ENCODE results near the gene KIF1A. TPM values are rescaled to one million over a fixed set of nuclear protein-coding genes. Genes with fewer than 3 reads are reported as not detected.

The KIF1A gene
- total RNA-seq, 1 donor from 2014 or later, result 1.2 TPM

- DNase-seq (ENCODE audit: extremely low read depth, low read depth, low spot score), result no peak
These were observed 96.2 kb downstream of the KIF1A start for GRCh38 chr2:240723851-240724250.

- no peak for DNase-seq (ENCODE audit: extremely low read depth, low read depth, low spot score)
These were observed 97.0 kb downstream of the KIF1A start for GRCh38 chr2:240722796-240723735.

GRCh38 chr2:240722376-240722775 lies 97.6 kb downstream of the KIF1A start:
- DNase-seq (ENCODE audit: extremely low read depth, low read depth, low spot score), result no peak

- DNase-seq (ENCODE audit: extremely low read depth, low read depth, low spot score), result no peak
These were observed 98.3 kb downstream of the KIF1A start for GRCh38 chr2:240721596-240722180.

DNA sequence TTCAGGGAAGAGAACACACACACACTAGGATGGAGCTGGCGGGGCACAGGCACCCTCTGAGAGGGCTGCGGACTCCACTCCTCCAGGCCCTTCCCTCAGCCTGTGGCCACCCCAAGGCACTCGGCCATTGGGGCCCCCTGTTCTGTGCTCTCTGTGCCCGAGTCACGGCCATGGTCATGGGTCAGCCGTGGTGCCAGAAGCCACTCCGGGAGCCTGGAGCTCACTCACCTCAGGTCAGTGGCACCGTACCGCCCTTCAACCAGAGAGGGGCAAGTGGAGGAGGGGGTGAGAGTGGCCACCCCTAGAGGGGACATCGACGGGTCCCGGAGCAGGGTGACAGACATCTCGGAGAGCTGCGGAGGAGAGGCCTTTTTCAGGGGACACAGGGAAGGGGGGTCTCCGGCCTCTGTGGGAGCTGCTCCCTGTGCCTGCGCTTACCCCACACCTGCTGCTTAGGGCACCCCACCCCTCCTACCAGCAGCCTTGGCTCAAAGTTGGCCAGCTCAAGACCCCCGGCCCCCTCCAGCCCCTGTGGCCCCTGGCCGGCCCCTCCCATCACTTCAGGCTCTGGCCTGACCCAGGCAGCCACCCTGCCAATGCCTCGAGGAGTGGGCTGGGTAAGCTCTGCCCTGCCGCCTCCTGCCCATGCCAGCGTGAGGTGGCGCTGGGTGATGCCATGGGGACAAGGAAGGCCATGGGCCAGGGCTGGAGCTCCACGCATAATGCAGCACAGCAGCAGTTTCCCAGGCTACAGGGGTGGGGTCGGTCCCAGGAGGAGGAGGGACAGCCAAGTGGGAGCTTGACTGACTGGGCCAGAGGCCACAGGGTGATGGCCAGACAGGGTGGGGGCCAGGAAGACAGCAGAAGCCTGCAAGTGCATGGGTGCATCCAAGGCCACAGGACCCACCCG lies 99.1 kb downstream of the KIF1A start:
- no peak for DNase-seq (ENCODE audit: extremely low read depth, low read depth, low spot score)

DNA sequence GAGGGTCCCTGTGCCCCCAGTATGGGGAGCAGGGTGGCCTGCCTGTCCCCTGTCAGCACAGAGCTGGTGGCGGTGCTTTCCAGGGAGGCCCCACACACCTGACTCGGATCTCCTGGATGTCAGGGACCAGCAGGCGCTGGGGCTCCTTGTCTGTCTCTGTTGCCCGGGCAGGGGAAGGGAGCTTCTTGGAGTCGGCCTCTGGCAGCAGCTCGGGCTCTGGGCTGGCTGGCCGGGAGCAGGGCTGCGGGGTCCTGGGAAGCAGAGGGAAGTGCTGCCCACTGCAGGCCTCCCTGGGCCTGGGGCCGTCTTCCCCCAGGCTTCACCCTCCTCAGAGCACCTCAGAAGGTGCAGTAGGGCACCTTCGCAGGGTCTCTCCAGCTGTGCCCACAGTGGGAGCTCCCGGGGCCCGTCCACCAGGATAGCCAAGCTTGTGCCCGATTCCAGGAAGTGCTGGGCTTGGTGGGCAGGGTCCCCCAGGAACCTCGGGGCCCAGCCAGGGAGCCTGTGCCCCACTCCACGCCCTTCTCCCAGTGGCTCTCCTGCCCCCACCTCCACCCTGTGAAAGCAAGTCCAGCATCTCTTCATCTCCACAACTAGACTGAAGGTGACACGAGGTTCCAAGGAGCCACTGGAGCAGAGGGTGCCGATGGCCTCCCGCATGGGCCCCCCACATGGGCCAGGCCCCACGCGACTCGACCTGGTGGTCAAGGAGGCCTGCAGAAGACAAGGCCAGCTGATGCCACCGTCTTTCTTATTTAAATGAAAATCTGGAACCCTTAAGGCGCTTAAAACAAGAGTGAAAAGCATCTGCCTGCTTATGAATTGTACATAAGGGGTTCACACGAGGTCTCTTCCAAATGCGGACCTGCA lies 100.1 kb downstream of the KIF1A start:
- no peak for DNase-seq (ENCODE audit: extremely low read depth, low read depth, low spot score)

DNA sequence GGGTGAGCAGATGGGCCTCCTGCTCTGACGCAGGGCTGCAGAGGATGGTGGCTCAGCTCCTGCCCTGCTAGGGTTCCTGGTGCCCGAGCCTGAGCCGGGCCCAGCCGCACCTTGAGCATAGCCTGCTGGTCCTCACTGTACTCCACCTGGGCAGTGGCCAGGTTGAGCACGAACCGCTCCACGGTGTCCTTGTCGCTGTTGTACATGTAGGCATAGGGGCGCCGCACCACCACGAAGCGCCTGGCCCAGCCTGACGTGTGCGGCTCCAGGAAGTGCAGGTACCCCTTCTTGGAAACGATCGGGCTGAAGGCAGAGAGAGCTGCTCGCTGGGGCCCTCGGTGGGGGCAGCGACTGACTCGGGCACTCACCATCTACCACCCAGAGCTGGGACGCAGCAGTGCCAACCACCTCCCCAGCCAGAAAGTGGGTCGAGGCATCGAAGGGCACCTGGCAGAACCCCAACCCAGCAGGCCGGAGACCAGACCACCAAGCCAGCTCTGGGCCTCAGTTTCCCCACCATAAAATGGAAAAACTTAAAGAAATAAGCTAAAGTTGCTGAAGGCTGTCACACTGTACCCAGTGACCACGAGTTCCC lies 101.0 kb downstream of the KIF1A start:
- DNase-seq (ENCODE audit: extremely low read depth, low read depth, low spot score), result no peak

GRCh38 chr2:240717681-240718581 lies 102.1 kb downstream of the KIF1A start:
- no peak for DNase-seq (ENCODE audit: extremely low read depth, low read depth, low spot score)

DNA sequence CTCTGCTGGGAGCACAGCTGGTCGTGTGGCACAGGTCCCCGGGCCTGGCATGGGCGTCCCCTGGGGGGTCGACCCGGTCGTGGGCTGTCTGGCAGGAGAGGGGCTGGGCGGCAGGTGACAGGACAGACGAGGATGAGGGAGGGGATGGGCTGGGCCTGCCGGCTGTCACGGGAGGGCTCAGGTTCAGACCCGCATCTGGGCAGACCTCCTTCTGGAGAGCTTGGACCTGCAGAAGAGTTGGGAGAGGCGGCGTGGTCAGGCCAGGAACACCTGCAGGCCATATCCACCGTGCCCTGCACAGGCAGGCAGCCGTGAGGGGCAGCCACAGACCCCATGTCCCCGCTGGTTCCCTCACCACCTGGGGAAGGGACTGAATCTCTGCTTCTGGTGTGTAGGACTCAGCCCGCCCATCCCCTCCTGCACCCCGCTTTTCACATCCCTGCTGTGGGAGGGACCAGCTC lies 102.8 kb downstream of the KIF1A start:
- DNase-seq (ENCODE audit: extremely low read depth, low read depth, low spot score), result no peak

DNA sequence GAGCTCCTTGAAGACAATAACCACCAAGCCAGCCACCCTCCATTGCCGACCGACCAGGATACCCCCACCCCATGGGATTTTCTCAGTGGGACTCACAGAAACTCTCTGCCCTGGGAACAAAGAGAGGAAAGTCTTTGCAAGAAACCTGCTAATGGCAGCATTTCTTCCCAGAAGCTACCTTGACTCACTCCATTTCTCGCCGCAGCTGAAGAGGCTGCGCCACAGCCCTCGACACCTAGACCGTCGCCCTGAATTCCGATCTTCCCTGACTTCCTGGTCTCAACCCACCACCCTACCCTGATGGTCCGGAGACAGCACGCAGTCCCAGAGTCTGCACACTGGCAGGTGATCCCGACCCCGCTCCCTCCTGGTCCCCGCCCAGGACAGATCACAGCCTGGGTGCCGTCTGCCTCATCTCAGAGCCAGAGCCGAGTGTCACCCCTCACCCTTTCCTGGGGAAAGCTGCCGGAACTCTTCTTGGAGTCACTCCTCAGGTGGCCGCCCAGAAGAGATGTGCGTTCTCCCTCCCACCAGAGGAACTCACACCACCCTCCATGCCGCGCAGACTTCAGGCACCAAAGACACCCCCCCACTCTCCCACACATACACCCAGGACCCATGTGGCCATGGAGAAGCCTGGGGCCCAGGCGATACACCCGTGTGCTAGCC lies 103.8 kb downstream of the KIF1A start:
- DNase-seq (ENCODE audit: extremely low read depth, low read depth, low spot score), result no peak

GRCh38 chr2:240714747-240715725 lies 105.0 kb downstream of the KIF1A start:
- DNase-seq (ENCODE audit: extremely low read depth, low read depth, low spot score), result no peak

DNA sequence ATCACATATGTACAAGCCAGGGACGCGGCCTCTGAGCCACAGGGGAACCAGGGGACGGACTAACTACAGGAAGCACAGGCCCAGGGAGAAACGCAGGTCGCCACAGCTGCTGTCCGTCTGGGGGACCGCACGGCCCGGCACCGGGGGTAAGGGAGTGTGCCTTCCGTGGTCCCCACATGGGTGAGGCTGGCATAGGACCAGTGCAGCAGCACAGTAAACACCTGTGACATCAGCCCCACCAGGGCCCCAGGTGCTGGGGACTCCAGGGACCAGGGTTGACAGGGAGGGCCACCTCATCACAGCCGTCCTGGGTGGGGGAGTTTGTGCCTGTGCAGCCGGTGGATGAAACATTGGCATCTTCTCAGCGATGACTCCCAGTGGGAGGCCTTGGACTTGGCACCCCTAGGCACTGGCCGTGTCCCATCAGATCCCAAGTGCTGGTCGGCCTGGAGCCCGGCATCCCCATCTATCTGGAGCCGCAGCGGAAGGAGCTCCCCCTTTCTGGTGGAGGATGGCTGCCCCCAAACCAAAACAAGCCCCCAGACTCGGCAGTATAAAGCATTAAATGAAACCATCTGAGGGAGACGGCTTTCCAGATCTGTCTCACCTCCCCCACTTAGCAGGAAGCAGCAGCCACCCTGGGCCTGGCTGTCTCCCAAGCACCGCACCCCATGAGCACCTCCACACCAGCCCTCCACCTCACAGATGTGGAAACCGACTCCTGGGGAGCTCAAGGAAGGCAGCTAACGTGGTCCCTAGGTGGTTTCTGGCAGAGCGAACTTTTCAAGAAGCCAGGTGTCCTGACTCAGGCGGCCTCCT lies 105.9 kb downstream of the KIF1A start:
- no peak for DNase-seq (ENCODE audit: extremely low read depth, low read depth, low spot score)

DNA sequence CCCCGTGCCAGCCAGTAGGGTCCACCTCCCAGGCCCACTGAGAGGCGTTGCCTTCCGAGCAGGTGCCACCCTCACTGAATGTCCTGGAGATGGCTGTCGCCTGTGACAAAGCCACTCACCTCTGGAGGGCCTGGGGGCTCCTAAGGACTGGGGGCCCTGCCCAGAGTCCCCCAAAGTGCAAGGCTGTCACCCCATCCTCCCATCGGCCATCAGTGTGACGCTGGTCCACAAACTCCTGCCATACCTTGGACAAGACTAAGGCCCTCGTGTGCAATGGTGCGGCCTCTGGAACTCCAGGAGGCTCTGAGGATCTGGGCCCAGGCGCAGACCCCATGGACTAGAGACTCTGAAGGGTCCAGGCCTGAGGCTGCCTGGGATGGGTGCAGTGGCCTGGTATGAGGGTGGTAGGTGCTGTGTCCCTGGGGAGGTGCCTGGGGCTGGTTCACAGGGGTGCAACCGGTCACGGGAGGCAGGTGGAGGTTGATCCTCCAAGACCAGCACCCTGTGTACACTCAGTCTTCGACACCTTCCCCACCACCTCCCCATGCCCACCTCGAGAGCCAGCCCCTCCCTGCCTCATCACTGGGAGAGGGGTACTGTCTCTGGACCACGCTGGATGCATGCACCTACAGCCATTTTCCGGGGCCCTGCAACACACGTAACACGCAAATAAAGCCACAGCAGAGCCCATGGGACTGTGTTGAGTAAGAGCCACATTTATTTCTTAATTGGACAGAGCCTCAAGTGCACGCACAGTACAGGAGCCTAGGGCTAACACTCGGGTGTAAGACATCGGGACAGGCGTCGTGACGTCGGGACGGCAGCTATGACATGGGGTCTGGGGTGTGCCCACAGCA lies 106.7 kb downstream of the KIF1A start:
- DNase-seq (ENCODE audit: extremely low read depth, low read depth, low spot score), result no peak

DNA sequence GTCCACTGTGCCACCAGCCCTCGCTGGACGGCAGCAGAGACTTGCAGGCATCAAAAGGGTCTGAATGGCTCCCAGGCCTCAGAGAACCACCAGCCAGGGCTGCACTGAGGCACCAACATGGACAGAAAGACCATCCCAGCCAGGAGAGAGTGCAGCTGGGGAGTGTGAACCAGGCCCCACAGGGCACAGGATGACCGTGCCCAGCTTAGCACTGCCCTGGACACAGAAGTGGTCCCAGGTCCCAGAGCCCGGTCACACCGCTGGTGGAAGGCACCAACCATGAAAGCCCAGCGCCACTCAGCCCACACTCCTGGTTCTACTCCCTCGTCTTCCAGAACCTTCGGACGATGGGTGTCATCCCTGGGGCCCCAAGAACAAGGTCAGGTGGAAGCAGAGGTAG lies 107.9 kb downstream of the KIF1A start:
- no peak for DNase-seq (ENCODE audit: extremely low read depth, low read depth, low spot score)

DNA sequence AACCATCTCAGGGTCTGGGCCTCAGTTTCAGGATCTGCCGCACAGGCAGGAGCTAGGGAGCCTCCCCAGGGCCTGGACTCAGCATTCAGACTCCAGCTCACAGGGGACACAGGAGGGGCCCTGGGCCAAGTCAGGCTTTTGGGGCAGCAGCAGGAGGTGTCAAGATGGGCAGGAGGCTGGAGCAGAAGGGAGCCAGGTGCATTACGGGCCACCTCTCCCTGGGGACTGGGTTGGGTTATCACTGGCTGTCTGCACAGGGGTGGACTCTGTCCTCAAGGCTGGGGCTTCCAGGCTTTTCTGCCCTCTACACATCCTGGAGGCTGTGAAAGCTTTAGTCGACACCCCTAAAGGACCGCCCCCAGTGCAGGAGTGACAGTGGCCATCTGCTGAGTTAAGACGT lies 108.3 kb downstream of the KIF1A start:
- no peak for DNase-seq (ENCODE audit: extremely low read depth, low read depth, low spot score)

All from glomerular endothelial cell (primary cell).